GM12873 (cell line): ENCODE results near the gene KRTAP10-3.

Source experiments
- CTCF ChIP-seq: IDR thresholded peaks from 2 replicates; pipeline ENCODE4 v1.5.1; 2012; ENCODE audit warnings: low read depth, mild to moderate bottlenecking, moderate library complexity, low read length, control low read depth; ENCODE audit not compliant: insufficient read depth; ENCODE audit errors: missing control alignments

The KRTAP10-3 gene

GRCh38 chr21:44593598-44594405 lies 35.2 kb upstream of the KRTAP10-3 start:
- no peak for TF ChIP-seq CTCF

GRCh38 chr21:44592446-44593311 lies 34.1 kb upstream of the KRTAP10-3 start, which contains the start of gene KRTAP10-6:
Gene KRTAP10-6 (minus strand): TSS chr21:44592505. CDS start chr21:44592484, 21 bp downstream.
- TF ChIP-seq CTCF = no peak

- no peak for TF ChIP-seq CTCF
Measured at GRCh38 chr21:44590311-44590721, 31.7 kb upstream of the KRTAP10-3 start.

GRCh38 chr21:44589586-44590305 lies 31.2 kb upstream of the KRTAP10-3 start:
- TF ChIP-seq CTCF = no peak

- TF ChIP-seq CTCF = no peak
Measured at GRCh38 chr21:44589094-44589493, 30.5 kb upstream of the KRTAP10-3 start.

- TF ChIP-seq CTCF = no peak
Measured at GRCh38 chr21:44585892-44586291, 27.3 kb upstream of the KRTAP10-3 start.
